Measurements from ENCODE around the gene PLPPR2. TPM values are rescaled to one million over a fixed set of nuclear protein-coding genes. Genes with fewer than 3 reads are reported as not detected.
"Not testable (repeated sequence)": the region's sequence is repeated elsewhere in the genome, so short reads cannot be mapped to it uniquely, and the experiment has no call there.

Gene PLPPR2
- polyA plus RNA-seq, 1 donor: 10.5 TPM

- no peak for DNase-seq
Observed at GRCh38 chr19:11397089-11397610, 41.9 kb downstream of the PLPPR2 start.

DNA sequence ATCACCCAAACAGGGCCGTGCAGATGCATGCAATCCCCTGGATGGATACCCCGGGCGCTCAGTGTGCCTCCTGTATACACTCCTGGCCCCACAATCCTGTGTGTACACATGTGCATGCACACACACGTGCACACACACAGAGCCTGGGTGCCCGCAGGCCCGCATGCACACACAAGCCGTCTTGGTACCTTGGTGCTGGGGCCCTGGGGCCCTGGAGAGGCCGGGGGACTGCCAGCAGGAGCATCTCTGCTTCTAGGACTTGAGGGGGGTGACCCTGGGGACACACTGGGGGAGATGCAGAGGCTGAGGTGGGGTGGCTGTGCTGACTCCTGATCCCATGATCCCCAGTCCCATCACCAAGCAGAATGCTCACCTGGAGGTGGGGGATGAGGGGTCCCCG is 44.4 kb downstream of the PLPPR2 start:
- no peak for DNase-seq

DNA sequence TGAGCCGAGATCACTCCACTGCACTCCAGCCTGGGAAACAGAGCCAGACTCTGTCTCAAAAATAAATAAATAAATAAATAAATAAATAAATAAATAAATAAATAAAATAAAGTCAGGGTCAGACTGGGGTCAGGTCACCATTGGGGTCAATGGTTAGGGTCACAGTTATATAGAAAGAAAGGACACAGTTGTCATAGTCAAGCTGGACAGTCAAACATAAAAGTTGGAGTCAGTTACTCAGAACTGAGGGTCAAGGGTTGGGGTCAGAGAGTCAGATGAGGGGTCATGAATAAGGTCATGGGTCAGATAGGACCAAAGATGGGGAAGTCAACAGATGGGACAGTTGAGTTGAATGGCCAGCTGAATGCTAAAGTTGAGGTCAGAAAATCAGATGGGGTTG is 45.6 kb downstream of the PLPPR2 start:
- no peak for DNase-seq

- DNase-seq: no peak
Observed at GRCh38 chr19:11401808-11402543, 46.7 kb downstream of the PLPPR2 start.

- no peak for DNase-seq
Observed at GRCh38 chr19:11404588-11405222, 49.5 kb downstream of the PLPPR2 start.

DNA sequence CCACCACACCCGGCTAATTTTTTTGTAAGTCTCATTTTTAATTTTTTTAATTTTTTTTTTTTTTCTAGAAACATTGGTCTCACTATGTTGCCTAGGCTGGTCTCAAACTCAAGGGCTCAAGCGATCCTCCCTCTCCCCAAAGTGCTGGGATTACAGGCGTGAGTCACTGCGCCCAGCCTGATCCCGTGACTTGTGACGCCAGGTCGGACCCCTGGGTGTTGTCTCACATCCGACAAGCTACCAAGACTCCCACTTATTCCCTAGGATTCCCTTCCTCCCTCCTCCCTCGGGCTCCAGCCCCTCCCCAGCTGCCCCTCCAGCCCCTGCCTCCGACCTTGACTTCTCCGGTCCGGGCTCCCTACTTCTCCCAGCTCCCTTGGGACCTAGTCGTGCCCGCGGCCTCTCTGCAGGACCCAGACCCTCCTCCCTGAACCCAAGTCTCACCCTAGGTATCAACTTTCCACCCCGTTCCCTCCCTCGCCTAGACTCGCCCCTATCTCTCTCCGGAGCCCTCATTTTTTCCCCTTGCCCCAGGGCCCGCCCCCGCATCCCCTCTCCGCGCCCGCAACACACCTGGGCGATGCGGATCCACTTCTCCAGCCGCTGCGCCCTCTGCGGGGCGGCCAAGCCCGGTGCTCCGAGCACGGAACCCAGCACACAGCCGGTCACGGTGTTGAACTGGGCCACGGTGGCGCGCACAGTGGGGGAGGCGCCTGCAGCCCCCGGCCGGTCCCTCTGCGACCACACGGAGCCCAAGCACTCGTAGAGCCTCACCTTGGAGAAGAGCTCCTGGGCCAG is 50.8 kb downstream of the PLPPR2 start:
- DNase-seq: no peak

- DNase-seq: not testable (repeated sequence)
Observed at GRCh38 chr19:11406703-11407236, 51.5 kb downstream of the PLPPR2 start.

DNA sequence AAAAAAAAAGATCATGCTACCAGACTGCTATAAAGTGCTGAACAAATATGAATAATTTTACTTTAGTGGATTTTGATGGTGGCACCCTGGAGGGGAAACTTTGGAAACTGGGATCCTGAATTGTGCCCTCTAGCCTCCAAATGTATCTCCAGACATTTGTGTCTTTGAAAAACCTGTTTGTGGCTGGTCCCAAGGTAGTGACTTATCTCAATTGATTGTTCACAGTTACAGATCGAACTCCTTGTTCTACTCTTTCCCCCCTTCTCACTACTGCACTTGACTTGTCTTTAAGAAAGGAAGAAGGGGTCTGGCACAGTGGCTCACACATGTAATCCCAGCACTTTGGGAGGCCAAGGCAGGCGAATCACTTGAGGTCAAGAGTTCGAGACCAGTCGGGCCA is 53.4 kb downstream of the PLPPR2 start:
- DNase-seq: no peak

- DNase-seq: no peak
Observed at GRCh38 chr19:11410682-11411081, 55.5 kb downstream of the PLPPR2 start.

DNA sequence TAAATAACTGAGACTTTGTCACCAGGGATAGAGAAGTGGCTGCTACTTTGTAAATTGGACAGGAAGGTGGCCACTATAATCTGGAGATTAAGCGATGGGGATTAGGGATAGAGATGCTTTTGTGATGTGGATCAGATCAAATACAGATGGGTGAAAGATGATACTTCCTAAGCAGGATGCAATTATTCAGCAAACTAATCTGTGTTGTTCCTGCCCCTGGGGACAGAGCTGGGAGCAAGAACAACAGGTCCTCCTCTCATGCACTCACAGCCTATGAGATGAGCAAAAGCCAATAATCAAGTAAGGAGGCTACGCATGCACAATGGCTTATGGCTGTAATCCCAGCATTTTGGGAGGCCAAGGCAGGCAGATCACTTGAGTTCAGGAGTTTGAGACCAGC is 59.3 kb downstream of the PLPPR2 start:
- no peak for DNase-seq

Other genes starting within 250 kb of the PLPPR2 start
- gene SPC24, start 199.7 kb upstream of the PLPPR2 start, polyA plus RNA-seq (ENCODE audit: insufficient read length): 25.5 TPM
- gene KANK2, start 157.9 kb upstream of the PLPPR2 start, polyA plus RNA-seq (ENCODE audit: insufficient read length): 117 TPM
- gene ANGPTL8, start 115.8 kb upstream of the PLPPR2 start, polyA plus RNA-seq (ENCODE audit: insufficient read length): 0.62 TPM
- gene DOCK6, start 92.9 kb upstream of the PLPPR2 start, polyA plus RNA-seq (ENCODE audit: insufficient read length): 49.3 TPM
- gene TSPAN16, start 59.3 kb upstream of the PLPPR2 start, polyA plus RNA-seq (ENCODE audit: insufficient read length): not detected
- gene RAB3D, start 15.8 kb upstream of the PLPPR2 start, polyA plus RNA-seq (ENCODE audit: insufficient read length): 15.2 TPM
- gene TMEM205, start 9.2 kb upstream of the PLPPR2 start, polyA plus RNA-seq (ENCODE audit: insufficient read length): 121 TPM
- gene CCDC159, start 8.9 kb upstream of the PLPPR2 start, polyA plus RNA-seq (ENCODE audit: insufficient read length): 30.3 TPM
- 2.7 TPM for gene SWSAP1, start 19.2 kb downstream of the PLPPR2 start, polyA plus RNA-seq (ENCODE audit: insufficient read length)
- 21.3 TPM for gene EPOR, start 28.9 kb downstream of the PLPPR2 start, polyA plus RNA-seq (ENCODE audit: insufficient read length)
- 99.4 TPM for gene RGL3, start 63.9 kb downstream of the PLPPR2 start, polyA plus RNA-seq (ENCODE audit: insufficient read length)
- gene ODAD3, start 79.7 kb downstream of the PLPPR2 start, polyA plus RNA-seq (ENCODE audit: insufficient read length): 1.4 TPM
- 321 TPM for gene PRKCSH, start 80.2 kb downstream of the PLPPR2 start, polyA plus RNA-seq (ENCODE audit: insufficient read length)
- 0.05 TPM for gene ELAVL3, start 125.6 kb downstream of the PLPPR2 start, polyA plus RNA-seq (ENCODE audit: insufficient read length)
- 9.6 TPM for gene ZNF653, start 150.4 kb downstream of the PLPPR2 start, polyA plus RNA-seq (ENCODE audit: insufficient read length)
- 31.0 TPM for gene ECSIT, start 173.7 kb downstream of the PLPPR2 start, polyA plus RNA-seq (ENCODE audit: insufficient read length)
- gene CNN1, start 183.4 kb downstream of the PLPPR2 start, polyA plus RNA-seq (ENCODE audit: insufficient read length): 3.0 TPM
- gene ELOF1, start 203.8 kb downstream of the PLPPR2 start, polyA plus RNA-seq (ENCODE audit: insufficient read length): 42.3 TPM
- 10.0 TPM for gene ACP5, start 222.2 kb downstream of the PLPPR2 start, polyA plus RNA-seq (ENCODE audit: insufficient read length)
- gene ZNF627, start 242.1 kb downstream of the PLPPR2 start, polyA plus RNA-seq (ENCODE audit: insufficient read length): 43.4 TPM